Muscle of arm (tissue), 12 donors: ENCODE results near the gene GANAB. TPM values are rescaled to one million over a fixed set of nuclear protein-coding genes. Genes with fewer than 3 reads are reported as not detected.
"Not testable (repeated sequence)": the region's sequence is repeated elsewhere in the genome, so short reads cannot be mapped to it uniquely, and the experiment has no call there.

Experiments
- DNase-seq: peaks from one replicate; pipeline ENCODE4 v3.0.0-alpha.2; 2013
- polyA plus RNA-seq, 12 donors: library from polyadenylated mRNA; unstranded; fragments of 120-200 nt; gene quantifications; one replicate each; pipeline ENCODE4 v1.2.1, GENCODE V29; 2013; ENCODE audit not compliant: insufficient read length in 12 of 12

GANAB gene
- polyA plus RNA-seq, 12 donors, result 131 to 283 (median 176) TPM

GRCh38 chr11:62627713-62628112 lies 18.7 kb downstream of the GANAB start:
- DNase-seq, result no peak

- DNase-seq, result no peak
Observed at GRCh38 chr11:62622476-62623089, 23.8 kb downstream of the GANAB start.

GRCh38 chr11:62621567-62622470 lies 24.6 kb downstream of the GANAB start, which contains the start of gene B3GAT3:
Gene B3GAT3 (minus strand): TSS chr11:62621986. CDS start chr11:62621947, 39 bp downstream.
- peak; percentile 94 for DNase-seq

GRCh38 chr11:62621027-62621566 lies 25.3 kb downstream of the GANAB start:
- no peak for DNase-seq

GRCh38 chr11:62616957-62617356 lies 29.5 kb downstream of the GANAB start:
- DNase-seq, result not testable (repeated sequence)

- DNase-seq, result no peak
Observed at GRCh38 chr11:62615521-62615920, 30.9 kb downstream of the GANAB start.

- DNase-seq, result no peak
Observed at GRCh38 chr11:62614275-62614674, 32.1 kb downstream of the GANAB start.

- no peak for DNase-seq
Observed at GRCh38 chr11:62613291-62613778, 33.1 kb downstream of the GANAB start.

- peak; percentile 87 for DNase-seq
Observed at GRCh38 chr11:62612366-62613290, 33.8 kb downstream of the GANAB start, which contains the start of the genes EML3 and ROM1. Gene EML3 (minus strand): TSS chr11:62612775. CDS start chr11:62612457, 318 bp downstream. Gene ROM1 (plus strand): TSS chr11:62613257. CDS start chr11:62613282, 25 bp downstream.

- DNase-seq, result peak; percentile 60
Observed at GRCh38 chr11:62611705-62612365, 34.6 kb downstream of the GANAB start.

GRCh38 chr11:62610814-62611704 lies 35.4 kb downstream of the GANAB start:
- DNase-seq, result no peak

GRCh38 chr11:62610403-62610802 lies 36.0 kb downstream of the GANAB start:
- no peak for DNase-seq

GRCh38 chr11:62608776-62609175 lies 37.6 kb downstream of the GANAB start:
- no peak for DNase-seq

- no peak for DNase-seq
Observed at GRCh38 chr11:62607714-62608113, 38.7 kb downstream of the GANAB start.

- DNase-seq, result no peak
Observed at GRCh38 chr11:62605902-62606301, 40.5 kb downstream of the GANAB start.

- DNase-seq, result no peak
Observed at GRCh38 chr11:62605467-62605866, 40.9 kb downstream of the GANAB start.

- no peak for DNase-seq
Observed at GRCh38 chr11:62604460-62605120, 41.8 kb downstream of the GANAB start.

- DNase-seq, result no peak
Observed at GRCh38 chr11:62603776-62604299, 42.6 kb downstream of the GANAB start.

GRCh38 chr11:62603072-62603408 lies 43.4 kb downstream of the GANAB start:
- DNase-seq, result no peak
